HepG2 (cell line): ENCODE measurements around the gene MTOR. TPM values are rescaled to one million over a fixed set of nuclear protein-coding genes. Genes with fewer than 3 reads are reported as not detected.

ENCODE experiments used
- ATAC-seq: fragments of 200-7000 bp; cut with Tn5 transposase; 3 replicates; pipeline ENCODE4 v1.9.1; 2020; ENCODE audit warnings: mild to moderate bottlenecking, moderate library complexity
- BruUV-seq: library from RNA; stranded (reverse); fragments of 400-500 nt; replicated peaks from 2 replicates; lab custom pipeline; 2021; lab: Mats Ljungman, UMichigan
- CTCF ChIA-PET: fragments of 300-600 bp; formaldehyde crosslinking; extraction: SDS; loops from one replicate; lab custom pipeline; 2021; ENCODE audit warnings: low total read pairs, inconsistent platforms, low intra/inter-chr PET ratio; lab: Yijun Ruan, JAX
- POLR2A ChIA-PET: fragments of 350-600 bp; sonication (Branson Sonifier 250); formaldehyde crosslinking; loops from one replicate; lab custom pipeline; 2020; ENCODE audit warnings: antibody characterized with exemption, inconsistent platforms; lab: Yijun Ruan, JAX
- DNase-seq: peaks from one replicate; pipeline ENCODE4 v3.0.0-alpha.2; 2015; ENCODE audit warnings: low spot score
- FAIRE-seq: peaks from 3 replicates; lab custom pipeline; 2011; peaks lifted over from hg19 to GRCh38; lab: Jason Lieb, UNC
- H2AFZ ChIP-seq: one replicate; pipeline ENCODE4 v1.6.1; 2011; ENCODE audit warnings: low read length, inconsistent platforms
- H3K27ac ChIP-seq: fragments of 300-600 bp; 3 replicates; pipeline ENCODE4 v1.8.0; 2011; ENCODE audit warnings: mixed run types, mild to moderate bottlenecking, mixed read lengths, low read length, inconsistent platforms; ENCODE audit not compliant: insufficient read depth; ENCODE audit errors: extremely low read length
- H3K27me3 ChIP-seq, 2 experiments: fragments of 200-600 bp in 1 of 2; 2 replicates in 1 of 2; 3 replicates in 1 of 2; pipeline versions ENCODE4 v1.6.0 to v1.8.0; 2011; ENCODE audit warnings: low read length in 2 of 2, mild to moderate bottlenecking in 2 of 2, moderate library complexity in 2 of 2, inconsistent platforms in 1 of 2; ENCODE audit not compliant: insufficient read depth in 2 of 2, control insufficient read depth in 1 of 2
- H3K36me3 ChIP-seq, 2 experiments: fragments of 200-600 bp in 1 of 2; replicated peaks in 1 of 2; 2 replicates in 1 of 2; 3 replicates in 1 of 2; pipeline versions ENCODE4 v1.5.1 to v1.8.0; 2011; ENCODE audit warnings: low read length in 2 of 2, inconsistent platforms in 1 of 2; ENCODE audit not compliant: insufficient read depth in 2 of 2, control insufficient read depth in 1 of 2
- H3K4me1 ChIP-seq: 2 replicates; pipeline ENCODE4 v1.5.1; 2012; ENCODE audit warnings: low read length, inconsistent platforms; ENCODE audit not compliant: insufficient read depth
- H3K4me2 ChIP-seq: 2 replicates; pipeline ENCODE4 v1.6.0; 2011; ENCODE audit warnings: low read depth, low read length, inconsistent platforms
- H3K4me3 ChIP-seq, 3 experiments: fragments of 200-600 bp in 1 of 3; sonication (generic), shearing (Covaris generic) in 1 of 3; replicated peaks in 1 of 3; 2 replicates each; pipeline ENCODE4 v1.5.1; 2011 to 2016; ENCODE audit warnings: low read length in 3 of 3, inconsistent platforms in 2 of 3, low read depth in 2 of 3, mild to moderate bottlenecking in 2 of 3, control low read depth in 1 of 3, mixed read lengths in 1 of 3; ENCODE audit not compliant: insufficient read depth in 1 of 3
- H3K79me2 ChIP-seq: one replicate; pipeline ENCODE4 v1.6.1; 2011; ENCODE audit warnings: low read length, inconsistent platforms; ENCODE audit not compliant: insufficient read depth
- H3K9ac ChIP-seq: 2 replicates; pipeline ENCODE4 v1.6.0; 2011; ENCODE audit warnings: mild to moderate bottlenecking, low read depth, low read length, inconsistent platforms; ENCODE audit not compliant: insufficient read depth
- H3K9me3 ChIP-seq: 2 replicates; pipeline ENCODE4 v1.5.1; 2012; ENCODE audit warnings: mild to moderate bottlenecking, low read length
- H4K20me1 ChIP-seq: 2 replicates; pipeline ENCODE4 v1.6.0; 2011; ENCODE audit warnings: inconsistent platforms, mild to moderate bottlenecking, low read length, moderate library complexity; ENCODE audit not compliant: insufficient read depth
- CHCHD3 ChIP-seq: sonication (generic); formaldehyde crosslinking; IDR thresholded peaks from 2 replicates; pipeline ENCODE4 v1.8.0; 2022; ENCODE audit warnings: mild to moderate bottlenecking, missing genetic modification reagents, moderate library complexity
- KLF9 ChIP-seq: IDR thresholded peaks from 2 replicates; pipeline ENCODE4 v1.6.1; 2016; ENCODE audit warnings: low read depth
- MAF1 ChIP-seq: sonication (generic); formaldehyde crosslinking; IDR thresholded peaks from 2 replicates; pipeline ENCODE4 v1.5.0; 2020; ENCODE audit warnings: missing genetic modification reagents, borderline replicate concordance
- PITX1 ChIP-seq: sonication (generic); formaldehyde crosslinking; IDR thresholded peaks from 2 replicates; pipeline ENCODE4 v1.5.1; 2020; ENCODE audit warnings: mild to moderate bottlenecking, missing genetic modification reagents
- POLR2AphosphoS5 ChIP-seq: IDR thresholded peaks from 2 replicates; pipeline ENCODE4 v1.6.1; 2012; ENCODE audit warnings: low read depth, low read length
- TARDBP ChIP-seq: sonication (generic); formaldehyde crosslinking; IDR thresholded peaks from 2 replicates; pipeline ENCODE4 v1.8.0; 2022; ENCODE audit warnings: mild to moderate bottlenecking, missing genetic modification reagents
- ZSCAN25 ChIP-seq: sonication (generic); formaldehyde crosslinking; IDR thresholded peaks from 2 replicates; pipeline ENCODE4 v1.8.0; 2022; ENCODE audit warnings: mild to moderate bottlenecking, missing genetic modification reagents
- WGBS: methylation state at CpG from one replicate; pipeline ENCODE4 v1.1.6; 2017; ENCODE audit warnings: low lambda C conversion rate; 5-methylcytosine and 5-hydroxymethylcytosine counted together
- in situ Hi-C: cut with HindIII; loops from 2 replicates; pipeline ENCODE4 v1.10.0; 2017; ENCODE audit warnings: low pct_unique_long_range_greater_than_20kb; ENCODE audit not compliant: extremely low pct_ligation_motif_present
- intact Hi-C: fragments of 100-400 bp; cut with micrococcal nuclease; formaldehyde crosslinking; loops from one replicate; pipeline ENCODE4 v1.10.0; 2022; ENCODE audit not compliant: unreplicated experiment
- polyA plus RNA-seq, 8 experiments: library from polyadenylated mRNA; depleted of rRNA in 3 of 8; stranded (reverse) in 7 of 8; unstranded in 1 of 8; fragments of >200 nt; fragmentation: Illumina TruSeq in 4 of 8; extraction: Trizol in 4 of 8; gene quantifications; 2 replicates each; pipeline versions ENCODE4 v1.2.1 to v1.2.3, GENCODE V29; 2011 to 2016; ENCODE audit warnings: low read depth in 4 of 8, missing spikeins in 1 of 8, mixed read lengths in 1 of 8; ENCODE audit not compliant: insufficient read depth in 1 of 8
- total RNA-seq, 5 experiments: library from RNA; depleted of rRNA; stranded (reverse); fragments of >200 nt; fragmentation: Illumina TruSeq; extraction: Trizol; gene quantifications; 2 replicates each; pipeline ENCODE4 v1.2.3, GENCODE V29; 2016; ENCODE audit warnings: low read depth in 1 of 5
- TF ChIP-seq, protein P1 (sequence below): sonication (generic); formaldehyde crosslinking; IDR thresholded peaks from 2 replicates; pipeline ENCODE4 v1.4.0; 2020; ENCODE audit warnings: missing genetic modification reagents; ENCODE audit errors: not compliant biosample characterization
- TF ChIP-seq, protein P2 (sequence below), 2 experiments: fragments of 450-650 bp in 1 of 2; sonication (generic) in 1 of 2; formaldehyde crosslinking in 1 of 2; IDR thresholded peaks; 2 replicates each; pipeline versions ENCODE4 v1.6.1 to v1.8.0; 2016 to 2022; ENCODE audit warnings: antibody characterized with exemption in 1 of 2, mild to moderate bottlenecking in 1 of 2, missing genetic modification reagents in 1 of 2
- TF ChIP-seq, protein P3 (sequence below): IDR thresholded peaks from 2 replicates; pipeline ENCODE4 v1.6.1; 2016; ENCODE audit warnings: missing biosample characterization, missing genetic modification reagents, low read depth
- TF ChIP-seq, protein P4 (sequence below): sonication (generic); formaldehyde crosslinking; conservative IDR thresholded peaks from 2 replicates; pipeline ENCODE4 v1.8.1; 2023; ENCODE audit warnings: missing genetic modification reagents

MTOR gene
- total and polyA plus RNA-seq, 2 of the 13 experiments (the other 11 are each of a cell fraction or from before 2014, with no cell fraction given), result 24.6 to 34.6 TPM

DNA sequence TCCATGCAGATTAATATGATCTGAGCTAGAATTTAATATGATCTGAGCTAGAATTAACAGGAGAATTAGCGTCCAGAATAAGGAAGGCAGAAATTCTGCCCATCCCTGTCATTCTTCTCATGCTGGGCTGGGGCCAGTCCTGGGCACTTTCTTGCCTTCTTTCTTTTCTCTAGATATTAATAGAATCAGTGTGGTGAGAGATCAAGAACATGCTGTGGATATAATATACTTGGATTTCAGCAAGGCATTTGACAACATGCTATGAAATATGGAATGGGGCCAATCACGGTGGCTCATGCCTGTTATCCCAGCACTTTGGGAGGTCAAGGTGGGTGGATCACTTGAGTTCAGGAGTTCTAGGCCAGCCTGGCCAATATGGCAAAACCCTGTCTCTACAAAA is 28.7 kb upstream of the MTOR start:
- ChIA-PET POLR2A (interaction anchor here (0.5 to 0.8 kb wide), 2 partner anchors 15 to 246 kb away, joined by 3 read pairs; no protein-coding TSS in a partner anchor), CTCF (no interaction called here)
- ATAC-seq, result no peak
- Histone ChIP-seq H2AFZ (no peak overlapping the region), H3K36me3 (peaks cover 18 to 52% of the 10 kb centered on the region in 2 experiments), H3K79me2 (no peaks in the 10 kb centered on the region), H3K4me2 (no peak overlapping the region), H3K4me1 (peaks cover 12% of the 10 kb centered on the region; the same call in 1 of the 2 replicates), H3K9me3 (no peaks in the 10 kb centered on the region), H3K4me3 (no peak overlapping the region), H4K20me1 (no peaks in the 10 kb centered on the region), H3K27ac (no peak overlapping the region), H3K27me3 (no peaks in the 10 kb centered on the region), H3K9ac (no peak overlapping the region)
- FAIRE-seq, result no peak
- in situ Hi-C loops (no loop called here), intact Hi-C loops (no loop called here)
- BruUV-seq, result no TSS peak
- 100% methylated on average over 2 of the region's 2 CpGs for WGBS
- DNase-seq, result no peak
- TF ChIP-seq, protein P1, sequence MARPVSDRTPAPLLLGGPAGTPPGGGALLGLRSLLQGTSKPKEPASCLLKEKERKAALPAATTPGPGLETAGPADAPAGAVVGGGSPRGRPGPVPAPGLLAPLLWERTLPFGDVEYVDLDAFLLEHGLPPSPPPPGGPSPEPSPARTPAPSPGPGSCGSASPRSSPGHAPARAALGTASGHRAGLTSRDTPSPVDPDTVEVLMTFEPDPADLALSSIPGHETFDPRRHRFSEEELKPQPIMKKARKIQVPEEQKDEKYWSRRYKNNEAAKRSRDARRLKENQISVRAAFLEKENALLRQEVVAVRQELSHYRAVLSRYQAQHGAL (CRISPR knock-in tag), result no peak
- TF ChIP-seq, protein P2, sequence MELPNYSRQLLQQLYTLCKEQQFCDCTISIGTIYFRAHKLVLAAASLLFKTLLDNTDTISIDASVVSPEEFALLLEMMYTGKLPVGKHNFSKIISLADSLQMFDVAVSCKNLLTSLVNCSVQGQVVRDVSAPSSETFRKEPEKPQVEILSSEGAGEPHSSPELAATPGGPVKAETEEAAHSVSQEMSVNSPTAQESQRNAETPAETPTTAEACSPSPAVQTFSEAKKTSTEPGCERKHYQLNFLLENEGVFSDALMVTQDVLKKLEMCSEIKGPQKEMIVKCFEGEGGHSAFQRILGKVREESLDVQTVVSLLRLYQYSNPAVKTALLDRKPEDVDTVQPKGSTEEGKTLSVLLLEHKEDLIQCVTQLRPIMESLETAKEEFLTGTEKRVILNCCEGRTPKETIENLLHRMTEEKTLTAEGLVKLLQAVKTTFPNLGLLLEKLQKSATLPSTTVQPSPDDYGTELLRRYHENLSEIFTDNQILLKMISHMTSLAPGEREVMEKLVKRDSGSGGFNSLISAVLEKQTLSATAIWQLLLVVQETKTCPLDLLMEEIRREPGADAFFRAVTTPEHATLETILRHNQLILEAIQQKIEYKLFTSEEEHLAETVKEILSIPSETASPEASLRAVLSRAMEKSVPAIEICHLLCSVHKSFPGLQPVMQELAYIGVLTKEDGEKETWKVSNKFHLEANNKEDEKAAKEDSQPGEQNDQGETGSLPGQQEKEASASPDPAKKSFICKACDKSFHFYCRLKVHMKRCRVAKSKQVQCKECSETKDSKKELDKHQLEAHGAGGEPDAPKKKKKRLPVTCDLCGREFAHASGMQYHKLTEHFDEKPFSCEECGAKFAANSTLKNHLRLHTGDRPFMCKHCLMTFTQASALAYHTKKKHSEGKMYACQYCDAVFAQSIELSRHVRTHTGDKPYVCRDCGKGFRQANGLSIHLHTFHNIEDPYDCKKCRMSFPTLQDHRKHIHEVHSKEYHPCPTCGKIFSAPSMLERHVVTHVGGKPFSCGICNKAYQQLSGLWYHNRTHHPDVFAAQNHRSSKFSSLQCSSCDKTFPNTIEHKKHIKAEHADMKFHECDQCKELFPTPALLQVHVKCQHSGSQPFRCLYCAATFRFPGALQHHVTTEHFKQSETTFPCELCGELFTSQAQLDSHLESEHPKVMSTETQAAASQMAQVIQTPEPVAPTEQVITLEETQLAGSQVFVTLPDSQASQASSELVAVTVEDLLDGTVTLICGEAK (IDR thresholded peaks at IDR 0.05), result no peak
- TF ChIP-seq, protein P2 (CRISPR knock-in tag; IDR thresholded peaks at IDR 0.05), result no peak
- TF ChIP-seq MAF1 (no peak), POLR2AphosphoS5 (no peak), PITX1 (CRISPR knock-in tag) (no peak), CHCHD3 (CRISPR knock-in tag) (no peak), KLF9 (no peak), ZSCAN25 (CRISPR knock-in tag) (no peak), TARDBP (no peak)
- TF ChIP-seq, protein P3, sequence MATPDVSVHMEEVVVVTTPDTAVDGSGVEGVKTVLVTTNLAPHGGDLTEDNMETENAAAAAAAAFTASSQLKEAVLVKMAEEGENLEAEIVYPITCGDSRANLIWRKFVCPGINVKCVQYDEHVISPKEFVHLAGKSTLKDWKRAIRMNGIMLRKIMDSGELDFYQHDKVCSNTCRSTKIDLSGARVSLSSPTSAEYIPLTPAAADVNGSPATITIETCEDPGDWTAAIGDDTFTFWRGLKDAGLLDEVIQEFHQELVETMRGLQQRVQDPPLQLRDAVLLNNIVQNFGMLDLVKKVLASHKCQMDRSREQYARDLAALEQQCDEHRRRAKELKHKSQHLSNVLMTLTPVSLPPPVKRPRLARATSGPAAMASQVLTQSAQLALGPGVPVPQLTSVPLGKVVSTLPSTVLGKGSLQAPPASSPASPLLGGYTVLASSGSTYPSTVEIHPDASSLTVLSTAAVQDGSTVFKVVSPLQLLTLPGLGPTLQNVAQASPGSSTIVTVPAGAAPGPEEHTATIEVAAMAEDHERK (CRISPR knock-in tag), result no peak
- TF ChIP-seq, protein P4, sequence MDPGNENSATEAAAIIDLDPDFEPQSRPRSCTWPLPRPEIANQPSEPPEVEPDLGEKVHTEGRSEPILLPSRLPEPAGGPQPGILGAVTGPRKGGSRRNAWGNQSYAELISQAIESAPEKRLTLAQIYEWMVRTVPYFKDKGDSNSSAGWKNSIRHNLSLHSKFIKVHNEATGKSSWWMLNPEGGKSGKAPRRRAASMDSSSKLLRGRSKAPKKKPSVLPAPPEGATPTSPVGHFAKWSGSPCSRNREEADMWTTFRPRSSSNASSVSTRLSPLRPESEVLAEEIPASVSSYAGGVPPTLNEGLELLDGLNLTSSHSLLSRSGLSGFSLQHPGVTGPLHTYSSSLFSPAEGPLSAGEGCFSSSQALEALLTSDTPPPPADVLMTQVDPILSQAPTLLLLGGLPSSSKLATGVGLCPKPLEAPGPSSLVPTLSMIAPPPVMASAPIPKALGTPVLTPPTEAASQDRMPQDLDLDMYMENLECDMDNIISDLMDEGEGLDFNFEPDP (CRISPR knock-in tag), result no peak
